SK-N-MC (cell line): ENCODE results near the gene GPR150.

ENCODE experiments used
- EZH2 ChIP-seq: fragments of 200-600 bp; sonication (generic); IDR thresholded peaks from one replicate; pipeline ENCODE4 v1.6.1; 2017; ENCODE audit warnings: antibody characterized with exemption
- FOXP2 ChIP-seq: optimal IDR thresholded peaks from 2 replicates; pipeline ENCODE3; 2011; ENCODE audit warnings: mild to moderate bottlenecking, moderate library complexity; ENCODE audit not compliant: insufficient read depth; ENCODE audit errors: extremely low read length, control extremely low read depth
- POLR2AphosphoS5 ChIP-seq: IDR thresholded peaks from 2 replicates; pipeline ENCODE4 v1.6.1; 2012; ENCODE audit warnings: mild to moderate bottlenecking, low read depth, low read length, borderline replicate concordance

DNA sequence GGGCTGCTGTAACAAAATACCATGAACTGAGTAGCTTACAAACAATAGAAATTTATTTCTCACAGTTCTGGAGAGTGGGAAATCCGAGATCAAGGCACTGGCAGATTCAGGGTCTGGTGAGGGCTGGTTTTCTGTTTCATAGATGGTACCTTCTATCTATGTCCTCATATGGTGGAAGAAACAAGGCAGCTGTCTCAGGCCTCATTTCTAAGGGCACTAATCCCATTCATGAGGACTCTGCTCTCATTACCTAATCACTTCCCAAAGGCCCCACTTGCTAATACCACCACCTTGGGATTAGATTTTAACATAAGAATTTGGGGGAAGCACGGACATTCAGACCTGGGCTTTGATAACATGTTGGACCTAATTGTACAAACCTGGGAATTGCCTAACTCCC, 40.2 kb downstream of the GPR150 start:
- TF ChIP-seq POLR2AphosphoS5 (no peak), EZH2 (no peak), FOXP2 (no peak)
